Measurements from ENCODE around the gene SEMA6B.
A peak's percentile ranks its signal among the peaks of the same experiment; 100 is the strongest.

SEMA6B gene

DNA sequence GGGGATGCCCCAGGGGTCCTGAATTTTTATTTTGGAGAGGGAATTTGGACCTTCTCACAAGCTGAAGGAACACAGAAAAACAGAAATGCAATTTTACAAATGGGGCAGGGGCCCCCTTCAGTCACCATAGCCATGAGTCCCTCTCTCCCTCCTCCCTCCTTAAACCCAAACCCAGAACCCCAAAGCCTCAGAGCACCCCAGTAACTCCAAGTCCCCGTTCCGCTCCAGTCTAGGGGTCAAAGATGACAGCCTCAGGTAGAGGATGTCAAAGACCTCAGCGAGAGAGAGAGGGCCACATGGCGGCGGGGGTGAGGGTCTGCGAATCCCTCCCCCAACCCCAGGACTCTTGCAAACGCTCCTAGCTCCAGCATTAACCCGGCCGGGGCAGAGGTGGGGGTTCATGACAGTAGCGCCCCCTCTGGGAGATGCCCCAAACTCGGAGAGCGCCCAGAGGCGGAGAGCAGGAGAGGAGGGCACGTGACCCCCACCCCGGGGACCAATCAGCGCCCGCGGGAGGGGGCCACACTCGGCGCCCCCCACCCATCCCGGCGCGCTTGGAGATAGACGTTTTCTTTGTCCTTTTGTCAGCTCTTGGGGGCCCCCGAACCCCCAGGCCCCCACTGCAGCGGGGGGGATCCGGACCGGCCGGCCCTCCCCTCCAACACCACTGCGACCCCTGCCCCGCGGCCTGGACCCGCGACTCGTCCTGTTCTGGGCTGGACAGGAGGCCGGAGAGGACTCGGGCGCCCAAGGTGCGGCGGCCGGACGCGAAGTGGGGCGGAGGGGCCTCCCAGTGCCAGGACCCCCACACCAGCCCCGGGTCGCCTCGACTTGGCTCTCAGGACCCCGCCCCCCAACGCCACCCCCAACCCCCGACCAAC lies 20.8 kb upstream of the SEMA6B start:
- TF ChIP-seq, protein P1, sequence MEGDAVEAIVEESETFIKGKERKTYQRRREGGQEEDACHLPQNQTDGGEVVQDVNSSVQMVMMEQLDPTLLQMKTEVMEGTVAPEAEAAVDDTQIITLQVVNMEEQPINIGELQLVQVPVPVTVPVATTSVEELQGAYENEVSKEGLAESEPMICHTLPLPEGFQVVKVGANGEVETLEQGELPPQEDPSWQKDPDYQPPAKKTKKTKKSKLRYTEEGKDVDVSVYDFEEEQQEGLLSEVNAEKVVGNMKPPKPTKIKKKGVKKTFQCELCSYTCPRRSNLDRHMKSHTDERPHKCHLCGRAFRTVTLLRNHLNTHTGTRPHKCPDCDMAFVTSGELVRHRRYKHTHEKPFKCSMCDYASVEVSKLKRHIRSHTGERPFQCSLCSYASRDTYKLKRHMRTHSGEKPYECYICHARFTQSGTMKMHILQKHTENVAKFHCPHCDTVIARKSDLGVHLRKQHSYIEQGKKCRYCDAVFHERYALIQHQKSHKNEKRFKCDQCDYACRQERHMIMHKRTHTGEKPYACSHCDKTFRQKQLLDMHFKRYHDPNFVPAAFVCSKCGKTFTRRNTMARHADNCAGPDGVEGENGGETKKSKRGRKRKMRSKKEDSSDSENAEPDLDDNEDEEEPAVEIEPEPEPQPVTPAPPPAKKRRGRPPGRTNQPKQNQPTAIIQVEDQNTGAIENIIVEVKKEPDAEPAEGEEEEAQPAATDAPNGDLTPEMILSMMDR (IDR thresholded peaks at IDR 0.05; ENCODE audit: low read depth, low read length): peak; percentile 38
- no peak for TF ChIP-seq EZH2phosphoT487 (IDR thresholded peaks at IDR 0.05; ENCODE audit: low read depth)
- H3K27ac ChIP-seq (ENCODE audit: low read length): no peak overlapping the region
- H3K4me3 ChIP-seq (ENCODE audit: low read length): peak overlapping the region; percentile 88
- H2AFZ ChIP-seq (ENCODE audit: low read depth, low read length): no peak overlapping the region
- H3K9me3 ChIP-seq (ENCODE audit: insufficient read depth, low read length): no peaks in the 10 kb centered on the region
- peaks cover 37% of the 10 kb centered on the region for H3K4me1 ChIP-seq (ENCODE audit: low read length)
- no peaks in the 10 kb centered on the region for H3K27me3 ChIP-seq (ENCODE audit: low read depth, low read length)
- peak overlapping the region; percentile 86 for H3K4me2 ChIP-seq (ENCODE audit: low read length)
- peaks cover 8% of the 10 kb centered on the region for H3K36me3 ChIP-seq (replicated peaks; ENCODE audit: low read depth, low read length)
- H3K9ac ChIP-seq (ENCODE audit: low read length): peak overlapping the region; percentile 8; the same call in 1 of the 2 replicates
- peaks cover 15% of the 10 kb centered on the region; the same call in 1 of the 2 replicates for H4K20me1 ChIP-seq (ENCODE audit: insufficient read depth, low read length)
- H3K79me2 ChIP-seq (ENCODE audit: low read length): peaks cover 13% of the 10 kb centered on the region

DNA sequence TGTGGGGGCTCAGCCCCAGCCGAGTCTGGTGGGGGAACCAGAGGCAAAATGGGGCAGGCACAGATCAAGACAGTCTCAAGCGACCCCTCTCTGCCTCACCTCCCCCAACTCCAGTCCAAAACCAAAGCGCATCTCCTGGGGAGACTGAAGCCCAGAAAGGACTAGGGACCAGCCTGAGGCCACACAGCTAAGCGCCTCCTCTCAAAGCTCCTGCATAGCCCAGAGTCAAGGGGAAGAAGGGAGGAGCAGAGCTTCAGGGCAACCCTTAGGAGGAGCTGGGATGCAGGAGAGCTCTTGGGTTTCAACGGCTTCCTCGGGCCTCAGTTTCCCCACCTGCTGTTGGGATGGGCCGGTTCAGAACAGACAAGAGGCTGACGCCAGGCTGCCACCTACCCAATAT lies 19.9 kb upstream of the SEMA6B start:
- Histone ChIP-seq H3K36me3 (replicated peaks; ENCODE audit: low read depth, low read length) (peaks cover 8% of the 10 kb centered on the region), H3K4me1 (ENCODE audit: low read length) (peaks cover 35% of the 10 kb centered on the region), H2AFZ (ENCODE audit: low read depth, low read length) (no peak overlapping the region), H3K27me3 (ENCODE audit: low read depth, low read length) (no peaks in the 10 kb centered on the region), H3K9me3 (ENCODE audit: insufficient read depth, low read length) (no peaks in the 10 kb centered on the region), H4K20me1 (ENCODE audit: insufficient read depth, low read length) (peaks cover 15% of the 10 kb centered on the region; the same call in 1 of the 2 replicates), H3K4me3 (ENCODE audit: low read length) (no peak overlapping the region), H3K4me2 (ENCODE audit: low read length) (no peak overlapping the region), H3K79me2 (ENCODE audit: low read length) (peaks cover 13% of the 10 kb centered on the region), H3K9ac (ENCODE audit: low read length) (no peak overlapping the region), H3K27ac (ENCODE audit: low read length) (no peak overlapping the region)
- TF ChIP-seq, protein P1 (IDR thresholded peaks at IDR 0.05; ENCODE audit: low read depth, low read length): no peak
- TF ChIP-seq EZH2phosphoT487 (IDR thresholded peaks at IDR 0.05; ENCODE audit: low read depth): no peak

DNA sequence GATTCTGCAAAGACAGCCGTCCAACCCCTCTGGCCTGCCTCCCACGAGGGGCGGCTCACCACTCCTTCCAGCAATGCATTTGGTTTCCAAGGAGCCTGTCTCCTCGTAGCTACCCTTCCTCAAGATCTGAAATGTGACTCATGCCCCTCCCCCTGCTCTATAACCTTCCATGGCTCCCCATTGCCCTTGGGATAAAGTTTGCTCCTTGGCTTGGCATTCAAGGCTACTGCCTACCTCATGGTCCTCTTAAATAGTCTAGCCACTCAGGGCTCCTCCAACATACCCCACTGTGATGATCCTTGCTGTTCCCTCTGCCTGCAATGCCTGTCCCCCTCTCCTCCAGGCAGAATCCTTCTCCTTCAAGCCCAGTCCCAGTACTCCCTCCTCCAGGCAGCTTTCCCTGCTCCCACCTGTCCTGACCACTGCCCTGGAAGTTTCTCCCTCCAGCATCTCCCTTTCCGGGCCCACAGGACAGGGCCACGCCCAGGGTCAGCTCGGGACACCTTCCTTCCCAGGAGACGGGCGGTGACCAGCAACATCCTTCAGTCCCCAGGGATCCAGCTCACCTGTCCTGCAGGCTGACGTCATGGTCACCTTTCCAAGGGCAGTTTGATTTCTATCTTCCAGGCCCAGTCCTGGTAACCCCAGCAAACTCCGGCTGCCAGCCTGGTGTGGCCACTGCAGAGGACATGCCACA lies 19.2 kb upstream of the SEMA6B start:
- peaks cover 32% of the 10 kb centered on the region for H3K4me1 ChIP-seq (ENCODE audit: low read length)
- H3K27ac ChIP-seq (ENCODE audit: low read length): no peak overlapping the region
- H3K4me2 ChIP-seq (ENCODE audit: low read length): no peak overlapping the region
- no peak overlapping the region for H3K4me3 ChIP-seq (ENCODE audit: low read length)
- peaks cover 15% of the 10 kb centered on the region; the same call in 1 of the 2 replicates for H4K20me1 ChIP-seq (ENCODE audit: insufficient read depth, low read length)
- H3K27me3 ChIP-seq (ENCODE audit: low read depth, low read length): no peaks in the 10 kb centered on the region
- peaks cover 13% of the 10 kb centered on the region for H3K79me2 ChIP-seq (ENCODE audit: low read length)
- H3K36me3 ChIP-seq (replicated peaks; ENCODE audit: low read depth, low read length): peaks cover 8% of the 10 kb centered on the region
- H3K9me3 ChIP-seq (ENCODE audit: insufficient read depth, low read length): no peaks in the 10 kb centered on the region
- H3K9ac ChIP-seq (ENCODE audit: low read length): no peak overlapping the region
- no peak overlapping the region for H2AFZ ChIP-seq (ENCODE audit: low read depth, low read length)
- TF ChIP-seq EZH2phosphoT487 (IDR thresholded peaks at IDR 0.05; ENCODE audit: low read depth): no peak
- TF ChIP-seq, protein P1 (IDR thresholded peaks at IDR 0.05; ENCODE audit: low read depth, low read length): no peak
